ENCODE measurements around the gene PARP8.

- TF ChIP-seq POLR2A (IDR thresholded peaks at IDR 0.05; ENCODE audit: low read length) (no peak), GATA1 (IDR thresholded peaks at IDR 0.05; ENCODE audit: low read depth, low read length) (no peak)
Observed at GRCh38 chr5:50763846-50764245, 97.4 kb downstream of the PARP8 start.
